ENCODE results near the gene TM6SF1.
"Not testable (repeated sequence)": the region's sequence is repeated elsewhere in the genome, so short reads cannot be mapped to it uniquely, and the experiment has no call there.

TM6SF1 gene

DNA sequence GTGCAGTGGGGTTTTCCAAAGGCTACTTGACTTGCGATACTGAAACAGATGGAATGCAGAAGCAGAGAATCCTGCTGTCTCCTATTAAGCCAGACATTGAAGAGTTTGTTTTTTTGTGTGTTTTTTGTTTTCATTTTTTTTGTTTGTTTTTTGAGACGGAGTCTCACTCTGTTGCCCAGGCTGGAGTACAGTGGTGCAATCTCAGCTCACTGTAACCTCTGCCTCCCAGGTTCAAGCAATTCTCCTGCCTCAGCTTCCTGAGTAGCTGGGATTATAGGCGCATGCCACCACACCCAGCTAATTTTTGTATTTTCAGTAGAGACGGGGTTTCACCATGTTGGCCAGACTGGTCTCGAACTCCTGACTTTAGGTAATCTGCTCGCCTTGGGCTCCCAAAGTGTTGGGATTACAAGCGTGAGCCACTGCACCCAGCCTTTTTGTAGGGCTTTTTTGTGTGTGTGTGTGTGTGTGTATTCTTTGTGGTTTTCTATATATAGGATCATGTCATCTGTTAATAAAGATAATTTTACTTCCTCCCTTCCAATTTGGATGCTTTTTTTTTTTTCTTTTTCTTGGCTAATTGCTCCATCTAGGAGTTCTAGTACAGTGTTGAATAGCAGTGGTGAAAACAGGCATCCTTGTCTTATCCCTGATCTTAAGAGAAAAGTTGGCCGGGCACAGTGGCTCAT, 21.4 kb upstream of the TM6SF1 start:
- H3K4me3 ChIP-seq (ENCODE audit: low read length); DNase-seq (ENCODE audit: low read depth, low spot score): not testable (repeated sequence)

DNA sequence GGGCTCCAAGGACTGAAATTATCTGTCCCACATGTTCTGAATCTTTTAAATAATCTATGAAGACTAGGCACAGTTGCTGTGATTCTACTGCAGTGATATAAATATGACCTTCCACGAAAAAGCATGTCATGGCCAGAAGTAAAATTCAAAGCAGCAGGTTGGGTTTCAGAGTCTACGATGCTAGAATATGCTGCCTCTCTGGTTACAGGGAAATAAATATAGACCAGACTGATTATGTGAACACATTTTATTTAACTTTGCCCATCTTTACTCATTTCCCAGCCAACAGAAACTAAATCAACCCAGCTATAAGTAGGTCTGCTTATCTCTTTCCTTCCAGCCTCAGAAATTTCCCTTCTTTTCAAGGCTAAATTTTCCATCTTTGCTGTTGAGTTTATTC, 19.9 kb upstream of the TM6SF1 start:
- no peak overlapping the region for H3K4me3 ChIP-seq (ENCODE audit: low read length)
- no peak for DNase-seq (ENCODE audit: low read depth, low spot score)

DNA sequence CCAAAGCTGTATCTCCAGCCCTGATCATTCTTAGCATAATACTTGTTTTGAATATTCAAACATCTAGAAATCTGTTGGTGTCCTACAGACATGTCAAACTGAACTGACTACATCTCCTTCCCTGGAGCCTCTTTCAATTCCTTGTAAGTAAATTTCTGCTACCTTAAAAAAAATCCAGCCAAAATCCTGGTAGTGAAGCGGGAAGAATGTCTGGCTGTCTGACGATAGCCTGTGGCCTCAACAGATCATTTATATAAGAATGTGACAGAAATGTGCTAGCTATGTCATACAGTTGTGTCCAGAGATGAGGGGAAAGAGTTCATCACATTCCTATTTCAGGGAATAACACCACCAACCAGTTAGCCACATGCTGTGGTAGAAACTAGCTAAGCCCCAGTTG, 18.6 kb upstream of the TM6SF1 start:
- no peak for DNase-seq (ENCODE audit: low read depth, low spot score)
- H3K4me3 ChIP-seq (ENCODE audit: low read length) = no peak overlapping the region

DNA sequence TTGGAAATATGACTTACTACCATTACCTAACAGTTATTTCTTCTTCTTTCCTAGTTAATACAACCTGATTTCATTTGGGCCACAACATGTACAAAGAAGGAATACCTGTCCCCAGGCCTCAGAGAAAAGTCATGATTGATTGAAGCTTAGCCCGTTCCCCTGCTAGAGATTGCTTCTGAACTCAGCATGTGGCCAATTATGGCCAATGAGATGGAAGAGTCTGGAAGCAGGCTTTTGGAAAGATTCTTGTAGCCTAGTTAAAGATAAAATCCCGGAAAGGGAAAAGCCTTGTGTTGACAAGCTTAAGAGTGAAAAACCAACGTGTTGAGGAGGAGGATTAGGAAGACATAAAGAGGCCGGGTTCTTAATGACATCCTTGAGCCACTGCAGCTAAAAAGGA, 17.0 kb upstream of the TM6SF1 start:
- H3K4me3 ChIP-seq (ENCODE audit: low read length) = no peak overlapping the region
- no peak for DNase-seq (ENCODE audit: low read depth, low spot score)

DNA sequence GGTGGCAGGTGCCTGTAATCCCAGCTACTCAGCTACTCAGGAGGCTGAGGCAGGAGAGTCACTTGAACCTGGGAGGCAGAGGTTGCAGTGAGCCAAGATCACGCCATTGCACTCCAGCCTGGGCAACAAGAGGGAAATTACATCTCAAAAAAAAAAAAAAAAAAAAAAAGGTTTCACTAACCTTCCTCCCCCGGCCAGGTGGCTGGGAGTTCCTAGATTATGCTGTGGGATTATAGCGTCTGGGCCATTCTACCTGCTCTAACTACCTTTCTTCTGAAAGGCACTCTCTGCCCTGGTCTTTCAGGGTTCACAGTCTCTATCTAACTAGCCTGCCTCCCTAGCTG, 15.5 kb upstream of the TM6SF1 start:
- H3K4me3 ChIP-seq (ENCODE audit: low read length); DNase-seq (ENCODE audit: low read depth, low spot score): not testable (repeated sequence)

DNA sequence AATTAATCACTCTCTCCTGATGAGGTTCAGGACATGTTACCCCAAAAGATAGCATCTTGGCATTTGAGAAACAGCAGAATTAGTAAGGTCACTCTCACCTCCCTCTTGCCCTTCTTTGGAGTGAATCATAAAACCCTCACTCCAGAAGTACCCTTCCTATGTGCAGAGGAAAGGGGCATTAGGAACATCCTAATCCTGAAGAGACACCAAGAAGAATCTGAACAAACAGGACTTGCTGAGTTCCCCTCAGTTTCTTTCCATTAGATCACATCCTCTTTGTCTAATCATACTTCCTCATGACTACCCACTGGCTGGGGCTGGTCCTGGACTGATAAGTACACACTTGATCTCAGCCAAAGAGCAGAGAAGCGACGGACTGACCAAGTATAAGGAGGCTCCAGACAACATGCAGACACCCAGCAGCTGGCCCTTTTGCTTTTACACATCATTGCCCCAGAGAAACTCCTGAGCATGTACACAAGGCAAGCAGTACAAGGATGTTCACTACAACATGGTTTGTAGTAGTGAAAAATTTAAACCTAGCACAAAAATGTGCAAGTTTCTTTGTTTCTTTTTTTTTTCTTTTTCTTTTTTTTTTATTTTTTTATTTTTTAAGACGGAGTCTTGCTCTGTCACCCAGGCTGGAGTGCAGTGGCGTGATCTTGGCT, 15.0 kb upstream of the TM6SF1 start:
- H3K4me3 ChIP-seq (ENCODE audit: low read length) = no peak overlapping the region
- DNase-seq (ENCODE audit: low read depth, low spot score) = no peak

DNA sequence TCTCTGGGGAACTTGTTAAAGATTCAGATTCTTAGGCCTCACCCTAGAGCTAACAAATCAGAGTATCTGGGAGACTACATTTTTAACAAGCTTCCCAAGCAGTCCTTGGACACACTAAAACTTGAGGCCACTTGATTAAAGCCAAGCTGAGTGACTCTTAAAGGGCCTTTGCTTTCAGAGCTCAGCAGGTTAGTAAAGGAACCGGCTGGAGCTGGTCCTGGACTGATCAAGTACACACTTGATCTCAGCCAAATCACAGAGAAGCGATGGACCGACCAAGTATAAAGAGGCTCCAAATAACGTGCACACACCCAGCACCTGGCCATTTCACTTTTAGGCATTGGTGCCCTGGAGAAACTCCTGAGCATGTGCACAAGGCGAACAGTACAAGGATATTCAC, 12.9 kb upstream of the TM6SF1 start:
- DNase-seq (ENCODE audit: low read depth, low spot score) = no peak
- no peak overlapping the region for H3K4me3 ChIP-seq (ENCODE audit: low read length)

DNA sequence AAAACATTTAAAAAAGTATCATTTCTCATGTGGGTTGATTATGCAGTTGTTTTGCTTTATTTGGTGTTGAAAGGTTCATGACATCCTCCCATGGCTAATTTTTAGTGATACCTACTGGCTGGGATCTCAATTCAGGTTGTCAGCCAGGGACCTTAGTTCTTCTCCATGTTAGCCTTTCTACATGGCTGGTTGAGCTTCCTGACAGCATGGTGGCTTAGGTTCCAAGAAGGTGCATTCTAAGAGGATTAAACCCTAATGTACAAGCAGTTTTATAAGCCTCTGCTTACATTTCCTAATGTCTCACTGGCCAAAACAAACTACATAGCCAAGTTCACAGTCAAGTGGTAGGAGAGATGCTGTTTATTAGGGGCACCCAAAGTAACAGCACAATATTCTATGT, 9.4 kb upstream of the TM6SF1 start:
- DNase-seq (ENCODE audit: low read depth, low spot score) = no peak
- H3K4me3 ChIP-seq (ENCODE audit: low read length) = no peak overlapping the region

DNA sequence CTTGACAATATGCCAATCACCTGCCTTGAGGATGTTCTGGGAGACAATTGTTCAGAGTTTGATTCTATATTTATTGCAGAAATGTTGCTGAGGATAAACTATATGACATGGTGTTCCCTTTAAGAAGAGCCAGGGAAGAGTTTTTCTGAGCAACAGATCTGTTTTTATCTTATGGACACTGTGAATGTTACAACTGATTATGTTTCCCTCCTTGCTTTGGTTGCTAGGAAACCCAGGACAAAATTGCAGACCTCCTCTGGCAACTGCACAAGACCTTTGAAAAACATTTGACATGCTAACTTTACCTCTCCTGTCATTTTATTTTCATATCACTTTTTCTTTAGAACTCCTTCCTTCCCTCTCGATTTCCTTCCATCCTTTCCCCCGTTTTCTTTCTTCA, 8.2 kb upstream of the TM6SF1 start:
- no peak for DNase-seq (ENCODE audit: low read depth, low spot score)
- no peak overlapping the region for H3K4me3 ChIP-seq (ENCODE audit: low read length)

DNA sequence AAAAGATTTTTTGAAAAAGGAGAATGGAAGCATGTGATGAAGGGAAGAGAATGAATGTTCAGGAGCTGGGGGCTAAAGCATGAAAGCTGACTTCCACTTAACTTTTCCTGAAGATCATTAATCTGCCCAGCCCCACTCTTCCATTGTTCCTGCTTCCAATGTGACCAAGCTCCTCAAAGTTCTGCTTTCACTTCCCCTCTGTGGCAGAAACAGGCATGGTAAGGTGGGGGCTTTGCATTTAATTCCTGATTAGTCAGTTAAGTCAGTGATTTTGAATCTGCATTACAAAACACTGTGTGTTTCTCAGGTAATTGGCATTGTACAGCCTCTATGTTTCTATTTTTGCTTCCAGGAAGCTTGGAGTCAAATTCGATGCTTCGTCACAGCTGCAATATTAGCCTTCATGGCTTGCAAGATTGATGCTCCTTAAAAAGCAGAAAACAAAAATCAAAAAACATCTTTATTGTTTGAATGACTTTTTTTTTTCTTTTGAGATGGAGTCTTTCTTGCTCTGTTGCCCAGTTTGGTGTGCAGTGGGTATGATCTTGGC, 7.3 kb upstream of the TM6SF1 start:
- no peak for DNase-seq (ENCODE audit: low read depth, low spot score)

DNA sequence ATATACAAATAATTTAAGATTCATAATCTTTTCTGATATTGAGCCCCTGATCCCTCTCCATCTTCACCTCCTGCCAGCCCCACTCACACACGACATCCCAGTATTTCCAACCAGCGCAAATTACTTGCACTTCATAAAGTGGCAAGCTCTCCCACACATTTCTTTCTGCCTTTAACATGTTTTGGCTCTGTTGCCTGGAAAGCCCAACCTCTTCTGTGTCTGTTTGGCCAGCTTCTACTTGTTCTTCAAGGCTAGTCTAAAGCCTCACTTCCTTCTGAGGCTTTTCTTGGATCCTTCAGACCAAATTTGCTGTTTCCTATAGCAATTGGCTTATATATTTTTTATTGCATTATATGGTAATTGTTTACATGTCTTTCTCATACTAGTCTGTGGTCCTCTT, 5.1 kb upstream of the TM6SF1 start:
- no peak for DNase-seq (ENCODE audit: low read depth, low spot score)

More for the DNA sequence above, 7.3 kb upstream of the TM6SF1 start:
- no peak overlapping the region for H3K4me3 ChIP-seq (ENCODE audit: low read length)

DNA sequence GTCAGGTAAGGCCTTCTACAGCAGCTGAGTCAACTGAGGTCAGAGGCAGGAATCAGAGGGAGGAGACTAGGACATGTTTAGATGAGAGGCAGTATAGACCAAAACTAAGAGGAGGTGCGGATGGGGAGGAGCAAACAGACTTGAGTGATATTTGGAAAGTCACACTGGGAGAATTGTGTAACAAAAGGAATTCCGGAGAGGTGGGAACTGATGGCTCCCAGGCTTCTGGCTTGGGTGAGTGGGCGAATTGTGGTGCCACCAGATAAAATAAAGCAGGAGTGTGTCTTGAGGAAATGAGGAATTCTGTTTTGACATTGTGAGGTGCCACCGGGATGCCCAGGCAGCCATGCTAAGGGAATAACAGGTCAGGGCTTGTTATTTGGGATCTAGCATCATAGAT, 3.3 kb upstream of the TM6SF1 start:
- H3K4me3 ChIP-seq (ENCODE audit: low read length) = no peak overlapping the region
- no peak for DNase-seq (ENCODE audit: low read depth, low spot score)

More for the DNA sequence above, 5.1 kb upstream of the TM6SF1 start:
- no peak overlapping the region for H3K4me3 ChIP-seq (ENCODE audit: low read length)

DNA sequence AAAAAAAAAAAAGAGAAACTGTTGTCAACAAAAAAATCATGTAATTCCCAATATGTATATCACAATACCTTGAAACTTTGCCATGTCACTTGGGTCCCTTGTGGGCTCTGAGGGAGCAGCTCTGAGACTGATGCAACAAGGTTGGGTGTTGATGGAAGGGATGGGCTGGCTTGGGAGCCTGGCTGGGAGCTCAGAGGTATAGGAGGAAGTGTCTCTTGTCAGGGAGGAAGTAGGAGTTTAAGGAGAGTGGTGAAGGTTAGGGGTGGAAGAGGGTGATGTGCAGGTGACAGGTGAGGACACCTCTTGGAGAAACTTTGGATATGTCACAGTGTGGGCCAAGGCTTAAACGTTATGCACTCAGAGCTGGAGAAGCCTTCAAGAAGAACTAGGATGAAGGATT, 2.0 kb upstream of the TM6SF1 start:
- H3K4me3 ChIP-seq (ENCODE audit: low read length) = no peak overlapping the region
- no peak for DNase-seq (ENCODE audit: low read depth, low spot score)

DNA sequence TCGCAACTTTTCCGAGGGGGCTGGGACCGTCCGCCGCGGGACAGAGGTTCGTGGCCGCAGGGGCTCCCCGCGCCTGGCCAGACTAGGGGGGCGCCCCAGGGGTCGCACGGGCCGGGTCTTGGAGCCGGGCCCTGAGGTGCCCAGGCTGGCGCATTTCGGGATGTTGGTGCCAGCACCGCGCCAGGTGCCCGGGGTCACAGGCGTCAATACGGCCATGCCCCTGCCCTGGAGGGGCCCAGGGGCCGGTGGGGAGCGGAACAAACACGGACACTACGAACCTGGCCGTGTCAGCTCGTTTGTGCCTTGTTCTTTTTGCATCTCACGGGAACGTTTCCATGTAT, 366 bp downstream of the TM6SF1 start:
- DNase-seq (ENCODE audit: low read depth, low spot score) = no peak
- peak overlapping the region; percentile 52 for H3K4me3 ChIP-seq (ENCODE audit: low read length)

DNA sequence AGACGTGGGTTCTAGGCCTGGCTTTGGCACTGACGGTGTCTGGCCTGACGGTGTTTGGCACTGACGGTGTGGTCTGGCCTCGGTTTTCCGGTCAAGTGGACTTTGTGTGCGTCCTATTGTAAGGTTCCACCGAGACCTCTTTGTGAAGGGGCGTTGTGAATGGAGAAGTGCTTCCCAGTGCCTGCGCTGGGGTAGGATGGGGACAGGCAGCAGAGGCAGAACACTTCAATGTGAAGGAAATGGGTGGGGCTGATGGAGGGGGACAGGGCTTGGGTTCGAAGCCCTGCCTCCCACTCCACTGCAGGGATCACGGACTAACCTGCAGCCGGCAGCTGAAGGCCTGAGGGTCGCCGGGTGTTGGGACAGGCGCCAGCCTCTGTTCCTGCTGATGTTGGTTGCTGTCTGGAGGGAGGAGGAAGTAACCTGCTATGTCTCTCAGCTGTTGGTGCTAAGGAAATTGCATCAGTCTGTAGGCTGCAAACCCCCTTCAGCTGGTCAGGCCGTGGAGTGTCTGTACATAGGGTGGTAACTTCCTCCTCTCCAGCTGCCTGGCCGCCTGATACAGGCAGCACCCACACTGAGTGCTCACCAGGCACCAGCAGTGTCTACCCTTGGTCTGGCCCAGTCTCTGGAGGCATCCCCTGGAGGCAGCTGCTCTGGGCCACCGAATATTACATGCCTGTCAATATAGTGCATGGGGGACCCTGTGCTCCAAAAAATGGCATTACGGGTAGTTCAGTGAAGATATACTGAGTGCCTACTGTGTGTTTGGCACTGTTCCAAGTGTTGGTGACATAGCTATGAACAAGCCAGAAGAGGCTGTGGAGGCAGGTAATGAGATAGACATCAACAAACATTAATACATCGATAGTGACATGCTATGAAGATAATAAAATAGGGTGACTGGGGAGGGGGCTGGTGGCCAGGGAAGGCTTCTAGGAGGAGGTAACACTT, 1.1 kb downstream of the TM6SF1 start:
- peak overlapping the region; percentile 52 for H3K4me3 ChIP-seq (ENCODE audit: low read length)
- DNase-seq (ENCODE audit: low read depth, low spot score) = peak; percentile 64

DNA sequence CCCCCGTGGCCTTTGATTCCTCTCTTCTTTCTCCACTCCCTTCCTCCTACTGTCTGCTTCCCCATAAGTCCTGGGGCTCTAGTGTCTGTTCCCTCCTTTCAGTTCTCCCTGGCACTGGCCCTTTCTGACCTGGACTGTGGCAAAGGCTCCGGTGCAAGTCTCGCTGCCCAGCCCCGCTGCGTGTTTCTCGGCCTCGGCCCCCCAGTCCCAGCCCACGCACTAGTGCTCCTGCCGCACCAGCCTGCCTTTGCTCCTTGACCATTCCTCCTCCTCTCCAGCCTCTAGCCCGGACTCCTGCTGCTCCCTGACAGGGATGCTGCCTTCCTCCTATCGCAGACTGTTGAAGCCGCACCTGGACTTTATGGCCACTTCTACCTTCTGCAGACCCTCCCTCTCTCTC, 2.1 kb downstream of the TM6SF1 start:
- no peak overlapping the region for H3K4me3 ChIP-seq (ENCODE audit: low read length)
- DNase-seq (ENCODE audit: low read depth, low spot score) = no peak

DNA sequence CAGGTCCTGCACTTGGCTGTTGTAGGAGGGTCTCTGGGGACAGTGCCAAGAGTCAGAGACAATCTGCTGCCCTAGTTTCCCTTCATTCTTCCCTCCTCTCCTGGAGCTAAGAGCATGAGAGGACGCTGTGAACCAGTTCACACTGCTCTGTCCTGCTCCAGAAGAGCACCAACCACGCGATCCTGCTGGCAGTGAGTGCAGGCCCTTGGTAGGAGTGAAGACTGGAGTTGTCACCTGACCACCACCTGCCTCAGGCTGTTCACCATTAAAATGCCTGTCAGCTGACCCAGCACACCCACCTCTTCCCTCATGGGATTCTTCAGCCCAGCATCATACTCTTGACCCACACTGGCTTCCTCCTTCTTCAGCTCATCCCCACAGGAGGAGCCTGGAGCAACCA, 2.9 kb downstream of the TM6SF1 start:
- H3K4me3 ChIP-seq (ENCODE audit: low read length) = no peak overlapping the region
- DNase-seq (ENCODE audit: low read depth, low spot score) = no peak

DNA sequence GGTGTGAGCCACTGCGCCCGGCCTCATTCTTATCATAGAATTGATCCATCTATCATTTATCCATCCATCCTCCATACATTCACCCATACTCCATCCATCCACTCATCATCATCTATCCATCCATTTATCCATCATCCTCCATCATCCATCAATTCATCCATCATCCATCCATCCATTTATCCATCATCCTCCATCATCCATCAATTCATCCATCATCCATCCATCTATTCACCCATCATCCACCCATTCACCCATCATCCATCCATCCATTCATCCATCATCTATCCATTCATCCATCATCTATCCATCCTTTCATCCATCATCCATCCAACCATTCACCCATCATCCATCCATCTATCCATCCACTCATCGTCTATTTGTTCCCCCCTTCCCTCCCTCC, 3.7 kb downstream of the TM6SF1 start:
- H3K4me3 ChIP-seq (ENCODE audit: low read length) = no peak overlapping the region
- DNase-seq (ENCODE audit: low read depth, low spot score) = no peak

DNA sequence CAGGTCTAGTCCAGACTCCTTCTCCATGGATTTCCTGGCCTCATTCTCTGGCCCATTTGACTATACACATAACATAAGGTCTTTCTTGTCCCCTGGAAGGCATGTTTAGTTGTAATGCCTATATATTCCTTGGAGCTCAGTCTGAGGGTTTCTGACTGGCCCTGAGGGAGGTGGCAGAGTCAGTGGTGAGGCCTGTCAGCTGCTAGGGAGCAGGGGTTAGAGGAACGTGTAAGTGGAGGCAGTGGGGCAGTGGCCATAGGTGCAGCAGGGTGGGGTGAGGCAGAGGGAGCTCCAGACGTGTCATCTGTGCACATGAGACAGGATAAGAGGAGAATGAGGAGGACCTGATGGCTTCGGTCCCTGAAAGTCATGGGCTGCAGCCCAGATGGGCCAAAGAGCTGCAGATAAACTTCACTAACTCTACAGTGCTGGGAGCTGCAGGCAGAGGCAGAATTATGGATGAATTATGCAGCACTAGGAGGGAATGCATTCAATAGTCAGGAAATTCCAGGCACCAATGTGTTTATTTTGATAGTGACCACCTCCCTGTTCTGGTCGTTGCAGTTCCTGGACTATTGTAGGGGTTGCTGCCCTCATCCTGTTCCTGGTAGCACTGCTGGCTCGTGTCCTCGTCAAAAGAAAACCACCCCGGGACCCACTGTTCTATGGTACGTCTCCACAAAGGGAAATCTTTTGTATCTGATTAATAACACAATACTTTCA, 4.9 kb downstream of the TM6SF1 start:
- no peak for DNase-seq (ENCODE audit: low read depth, low spot score)

More for the DNA sequence above, 4.9 kb downstream of the TM6SF1 start:
- no peak overlapping the region for H3K4me3 ChIP-seq (ENCODE audit: low read length)

Measured in Jurkat, Clone E6-1 (cell line).